ES-I3 (cell line): ENCODE data around the gene PIK3R5.
"Not testable (repeated sequence)": the region's sequence is repeated elsewhere in the genome, so short reads cannot be mapped to it uniquely, and the experiment has no call there.

Source experiments
- H3K36me3 ChIP-seq: 2 replicates; pipeline ENCODE4 v1.6.1; 2013; ENCODE audit warnings: mild to moderate bottlenecking, low read length, control low read depth, moderate library complexity; ENCODE audit not compliant: insufficient read depth
- H3K4me1 ChIP-seq: 2 replicates; pipeline ENCODE4 v1.6.1; 2013; ENCODE audit warnings: mild to moderate bottlenecking, control low read depth, low read length; ENCODE audit not compliant: insufficient read depth
- H3K9ac ChIP-seq: 2 replicates; pipeline ENCODE4 v1.6.1; 2013; ENCODE audit warnings: low read depth, mild to moderate bottlenecking, low read length, moderate library complexity
- H3K9me3 ChIP-seq: 2 replicates; pipeline ENCODE4 v1.6.1; 2013; ENCODE audit warnings: mild to moderate bottlenecking, low read length, moderate library complexity; ENCODE audit not compliant: control insufficient read depth, insufficient read depth

Gene PIK3R5

DNA sequence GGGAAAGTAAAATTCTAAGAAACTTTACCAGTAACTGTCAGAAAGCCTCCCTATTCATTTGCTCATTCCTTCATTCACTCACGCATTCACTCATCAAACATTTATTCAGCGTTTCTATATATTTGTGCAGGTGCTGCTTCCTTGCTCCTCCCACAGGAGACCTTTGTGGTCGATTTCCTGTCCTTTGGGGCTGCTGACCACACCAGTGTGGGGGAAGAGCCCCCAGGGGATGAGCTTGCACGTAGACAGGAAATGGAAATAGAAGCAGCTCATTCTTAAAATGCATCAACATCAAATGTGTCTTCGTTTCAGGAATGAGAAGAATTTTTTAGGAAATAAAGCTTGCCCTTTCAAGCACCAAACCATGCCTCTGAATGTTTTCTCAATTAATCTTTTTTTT is 107.6 kb downstream of the PIK3R5 start:
- peaks cover 29% of the 10 kb centered on the region for H3K4me1 ChIP-seq
- H3K9ac ChIP-seq: no peak overlapping the region; the same call in 1 of the 2 replicates
- H3K36me3 ChIP-seq: no peaks in the 10 kb centered on the region
- H3K9me3 ChIP-seq: no peaks in the 10 kb centered on the region

GRCh38 chr17:8856869-8857575 is 108.5 kb downstream of the PIK3R5 start:
- H3K9ac ChIP-seq: no peak overlapping the region
- no peaks in the 10 kb centered on the region for H3K9me3 ChIP-seq
- H3K36me3 ChIP-seq: no peaks in the 10 kb centered on the region
- H3K4me1 ChIP-seq: peaks cover 29% of the 10 kb centered on the region

GRCh38 chr17:8856205-8856603 is 109.3 kb downstream of the PIK3R5 start:
- H3K36me3 ChIP-seq, H3K9ac ChIP-seq, H3K9me3 ChIP-seq: not testable (repeated sequence)
- H3K4me1 ChIP-seq: peaks cover 29% of the 10 kb centered on the region

DNA sequence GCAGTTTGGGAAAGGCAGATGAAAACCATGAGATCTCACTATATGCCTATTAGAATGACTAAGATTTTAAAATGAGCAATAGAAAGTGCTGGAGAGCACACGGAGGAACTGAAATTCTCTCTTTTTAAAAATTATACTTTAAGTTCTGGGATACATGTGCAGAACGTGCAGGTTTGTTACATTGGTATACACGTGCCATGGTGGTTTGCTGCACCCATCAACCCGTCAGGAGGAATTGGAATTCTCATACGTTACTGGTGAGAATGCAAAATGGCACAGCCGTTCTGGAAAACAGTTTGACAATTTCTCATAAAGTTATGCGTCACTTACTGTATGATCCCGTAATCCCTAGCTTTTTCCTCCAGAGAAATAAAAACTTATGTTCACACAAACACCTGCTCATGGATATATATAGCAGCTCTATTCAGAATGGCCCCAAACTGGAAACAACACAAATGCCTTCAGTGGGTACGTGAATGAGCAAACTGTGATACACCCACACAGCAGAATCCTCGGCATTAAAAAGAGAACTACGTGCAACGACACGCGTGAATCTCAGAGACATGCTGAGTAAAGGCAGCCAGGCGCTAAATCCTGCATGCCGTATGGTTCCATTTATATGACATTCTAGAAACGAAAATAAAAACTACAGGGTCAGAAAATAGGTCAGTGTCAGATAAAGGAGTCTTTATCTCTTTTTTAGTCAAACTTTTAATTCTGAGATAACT is 109.9 kb downstream of the PIK3R5 start:
- no peaks in the 10 kb centered on the region for H3K36me3 ChIP-seq
- peaks cover 29% of the 10 kb centered on the region for H3K4me1 ChIP-seq
- no peak overlapping the region for H3K9ac ChIP-seq
- no peaks in the 10 kb centered on the region for H3K9me3 ChIP-seq

- no peaks in the 10 kb centered on the region for H3K36me3 ChIP-seq
- peaks cover 9% of the 10 kb centered on the region; the same call in 1 of the 2 replicates for H3K4me1 ChIP-seq
- no peaks in the 10 kb centered on the region for H3K9me3 ChIP-seq
- H3K9ac ChIP-seq: no peak overlapping the region
Observed at GRCh38 chr17:8851600-8851999, 113.9 kb downstream of the PIK3R5 start.

- Histone ChIP-seq H3K4me1 (0 out of 2 replicates have a peak, but pooled peaks cover 5% of the 10 kb centered on the region), H3K9me3 (no peaks in the 10 kb centered on the region), H3K9ac (no peak overlapping the region), H3K36me3 (no peaks in the 10 kb centered on the region)
Observed at GRCh38 chr17:8849311-8850041, 116.0 kb downstream of the PIK3R5 start.

- H3K36me3 ChIP-seq: no peaks in the 10 kb centered on the region
Observed at GRCh38 chr17:8847891-8848290, 117.6 kb downstream of the PIK3R5 start.

GRCh38 chr17:8846768-8847211 is 118.7 kb downstream of the PIK3R5 start:
- no peaks in the 10 kb centered on the region for H3K36me3 ChIP-seq
- no peaks in the 10 kb centered on the region for H3K9me3 ChIP-seq
- H3K4me1 ChIP-seq: 0 out of 2 replicates have a peak, but pooled peaks cover 5% of the 10 kb centered on the region
- no peak overlapping the region for H3K9ac ChIP-seq

More at GRCh38 chr17:8847891-8848290, 117.6 kb downstream of the PIK3R5 start:
- no peaks in the 10 kb centered on the region for H3K9me3 ChIP-seq
- 0 out of 2 replicates have a peak, but pooled peaks cover 5% of the 10 kb centered on the region for H3K4me1 ChIP-seq
- H3K9ac ChIP-seq: no peak overlapping the region

GRCh38 chr17:8844229-8845218 is 121.0 kb downstream of the PIK3R5 start:
- Histone ChIP-seq H3K4me1 (peaks cover 5% of the 10 kb centered on the region; the same call in 1 of the 2 replicates), H3K36me3 (no peaks in the 10 kb centered on the region), H3K9ac (no peak overlapping the region), H3K9me3 (peaks cover 3% of the 10 kb centered on the region; the same call in 1 of the 2 replicates)

DNA sequence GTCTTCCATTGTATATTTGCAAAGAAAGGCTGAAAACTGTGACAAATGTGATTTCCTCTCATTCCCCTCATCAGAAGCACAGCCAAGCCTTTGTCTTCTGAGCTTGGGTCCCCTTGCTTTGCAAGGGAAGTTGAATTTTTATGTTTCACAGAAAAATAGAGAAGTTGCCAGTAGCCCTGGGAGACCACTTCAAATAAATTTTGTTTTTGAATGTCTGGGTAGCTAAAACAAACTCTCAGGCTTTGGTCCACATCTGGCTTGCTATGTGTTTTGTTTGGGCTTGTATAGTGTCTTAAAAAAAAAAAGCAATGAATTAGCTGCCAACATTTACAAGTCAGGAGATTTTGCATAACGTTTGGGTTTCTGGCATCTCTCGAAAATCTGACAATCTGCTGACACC is 122.2 kb downstream of the PIK3R5 start:
- Histone ChIP-seq H3K4me1 (peaks cover 10% of the 10 kb centered on the region; the same call in 1 of the 2 replicates), H3K9ac (no peak overlapping the region), H3K36me3 (no peaks in the 10 kb centered on the region)

DNA sequence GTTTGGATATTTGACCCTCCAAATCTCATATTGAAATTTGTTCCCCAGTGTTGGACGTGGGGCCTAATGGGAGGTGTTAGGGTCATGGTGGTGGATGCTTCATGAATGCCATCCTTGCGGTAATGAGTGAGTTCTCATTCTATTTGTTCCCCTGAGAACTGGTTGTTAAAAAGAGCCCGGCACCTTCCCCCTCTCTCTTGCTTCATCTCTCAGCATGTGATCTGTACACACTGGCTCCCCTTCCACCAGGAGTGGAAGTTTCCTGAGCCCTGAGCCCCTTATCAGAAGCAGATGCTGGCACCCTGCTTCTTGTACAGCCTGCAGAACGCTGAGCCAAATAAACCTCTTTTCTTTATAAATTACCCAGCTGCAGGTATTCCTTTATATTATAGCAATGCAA is 123.7 kb downstream of the PIK3R5 start:
- H3K9ac ChIP-seq: no peak overlapping the region
- no peaks in the 10 kb centered on the region for H3K36me3 ChIP-seq
- H3K4me1 ChIP-seq: peaks cover 18% of the 10 kb centered on the region
- peaks cover 3% of the 10 kb centered on the region; the same call in 1 of the 2 replicates for H3K9me3 ChIP-seq

More for the DNA sequence above, 122.2 kb downstream of the PIK3R5 start:
- H3K9me3 ChIP-seq: peaks cover 3% of the 10 kb centered on the region; the same call in 1 of the 2 replicates

- H3K4me1 ChIP-seq: peaks cover 17% of the 10 kb centered on the region
- no peaks in the 10 kb centered on the region for H3K36me3 ChIP-seq
Observed at GRCh38 chr17:8839410-8839935, 126.0 kb downstream of the PIK3R5 start.

DNA sequence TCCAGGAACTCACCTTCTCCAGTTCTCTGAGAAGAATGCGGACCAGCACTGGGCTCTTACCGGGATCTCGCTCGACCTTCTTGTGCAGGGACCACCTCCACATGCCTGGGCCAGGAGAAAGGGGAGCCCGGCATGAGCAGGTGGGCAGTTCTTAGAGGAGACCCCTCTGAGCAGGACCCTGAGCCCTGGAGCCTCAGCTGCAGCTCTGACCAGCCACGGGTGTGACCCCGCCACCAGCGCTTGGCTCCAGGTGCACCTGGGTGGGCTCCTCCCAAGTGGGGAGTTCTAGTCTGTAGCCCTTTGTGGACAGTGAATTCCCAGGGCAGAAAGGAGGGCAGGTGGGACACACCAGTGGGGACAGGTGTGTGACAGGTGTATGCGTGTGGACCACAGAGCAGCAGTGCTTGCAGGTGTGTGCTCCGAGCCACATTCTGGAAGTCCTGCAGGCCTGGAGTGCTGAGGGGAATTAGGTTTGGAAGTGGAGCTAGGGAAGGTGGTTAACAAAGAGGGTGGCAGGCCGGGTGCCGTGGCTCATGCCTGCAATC is 126.9 kb downstream of the PIK3R5 start:
- no peaks in the 10 kb centered on the region for H3K36me3 ChIP-seq
- H3K9ac ChIP-seq: no peak overlapping the region
- H3K4me1 ChIP-seq: peaks cover 17% of the 10 kb centered on the region
- H3K9me3 ChIP-seq: peaks cover 3% of the 10 kb centered on the region; the same call in 1 of the 2 replicates

More at GRCh38 chr17:8839410-8839935, 126.0 kb downstream of the PIK3R5 start:
- Histone ChIP-seq H3K9me3 (peaks cover 3% of the 10 kb centered on the region; the same call in 1 of the 2 replicates), H3K9ac (no peak overlapping the region; the same call in 1 of the 2 replicates)
